H9 (cell line): ENCODE data around the gene RUNX2. TPM values are rescaled to one million over a fixed set of nuclear protein-coding genes. Genes with fewer than 3 reads are reported as not detected.

Experiments used
- DNase-seq: peaks from one replicate; pipeline ENCODE4 v3.0.0-alpha.2; 2017
- H2AFZ ChIP-seq: one replicate; pipeline ENCODE4 v1.6.1; 2013; ENCODE audit warnings: mild to moderate bottlenecking, low read length, control low read depth, moderate library complexity
- H2AK5ac ChIP-seq: 2 replicates; pipeline ENCODE4 v1.6.1; 2013; ENCODE audit warnings: low read length, control low read depth, mixed read lengths; ENCODE audit not compliant: insufficient read length
- H2BK120ac ChIP-seq: one replicate; pipeline ENCODE4 v1.6.1; 2013; ENCODE audit warnings: low read depth, mild to moderate bottlenecking, low read length, control low read depth, inconsistent platforms; ENCODE audit not compliant: poor library complexity, severe bottlenecking
- H2BK12ac ChIP-seq: 2 replicates; pipeline ENCODE4 v1.6.1; 2013; ENCODE audit warnings: low read length, control low read depth, mixed read lengths, low read depth; ENCODE audit not compliant: insufficient read length
- H2BK15ac ChIP-seq: 2 replicates; pipeline ENCODE4 v1.6.1; 2013; ENCODE audit warnings: low read depth, low read length, control low read depth
- H2BK20ac ChIP-seq: one replicate; pipeline ENCODE4 v1.6.1; 2013; ENCODE audit warnings: low read depth, mild to moderate bottlenecking, low read length, control low read depth, inconsistent platforms; ENCODE audit not compliant: poor library complexity, severe bottlenecking
- H2BK5ac ChIP-seq: 2 replicates; pipeline ENCODE4 v1.6.1; 2013; ENCODE audit warnings: low read length, control low read depth, mixed read lengths; ENCODE audit not compliant: insufficient read length
- H3K14ac ChIP-seq: 2 replicates; pipeline ENCODE4 v1.6.1; 2013; ENCODE audit warnings: low read length, control low read depth; ENCODE audit not compliant: insufficient read depth
- H3K18ac ChIP-seq: 2 replicates; pipeline ENCODE4 v1.6.1; 2013; ENCODE audit warnings: low read depth, mild to moderate bottlenecking, mixed read lengths, low read length, control low read depth; ENCODE audit not compliant: insufficient read length
- H3K23ac ChIP-seq: 2 replicates; pipeline ENCODE4 v1.6.1; 2013; ENCODE audit warnings: low read length, control low read depth, mixed read lengths, low read depth; ENCODE audit not compliant: insufficient read length
- H3K23me2 ChIP-seq: 2 replicates; pipeline ENCODE4 v1.6.1; 2013; ENCODE audit warnings: low read depth, mild to moderate bottlenecking, mixed read lengths, low read length, control low read depth; ENCODE audit not compliant: insufficient read length, poor library complexity, severe bottlenecking
- H3K27ac ChIP-seq: 2 replicates; pipeline ENCODE4 v1.5.1; 2013; ENCODE audit warnings: low read length, control low read depth, mixed read lengths, low read depth; ENCODE audit not compliant: insufficient read length
- H3K27me3 ChIP-seq: 2 replicates; pipeline ENCODE4 v1.6.1; 2013; ENCODE audit warnings: low read length, control low read depth, inconsistent platforms; ENCODE audit not compliant: insufficient read depth
- H3K4ac ChIP-seq: 2 replicates; pipeline ENCODE4 v1.6.1; 2013; ENCODE audit warnings: low read depth, mild to moderate bottlenecking, control low read depth, inconsistent platforms, low read length, moderate library complexity
- H3K4me1 ChIP-seq: 2 replicates; pipeline ENCODE4 v1.6.1; 2013; ENCODE audit warnings: low read length, control low read depth, inconsistent platforms; ENCODE audit not compliant: insufficient read depth
- H3K4me2 ChIP-seq: 2 replicates; pipeline ENCODE4 v1.6.1; 2013; ENCODE audit warnings: low read length, control low read depth, mixed read lengths; ENCODE audit not compliant: insufficient read length, insufficient read depth
- H3K56ac ChIP-seq: 2 replicates; pipeline ENCODE4 v1.6.1; 2013; ENCODE audit warnings: low read depth, mild to moderate bottlenecking, mixed read lengths, low read length, control low read depth; ENCODE audit not compliant: insufficient read length
- H3K79me1 ChIP-seq: 2 replicates; pipeline ENCODE4 v1.6.1; 2013; ENCODE audit warnings: low read depth, mild to moderate bottlenecking, moderate library complexity, low read length, control low read depth, inconsistent platforms; ENCODE audit not compliant: insufficient read depth, poor library complexity, severe bottlenecking
- H3K79me2 ChIP-seq: 2 replicates; pipeline ENCODE4 v1.6.1; 2013; ENCODE audit warnings: low read length, control low read depth, inconsistent platforms; ENCODE audit not compliant: insufficient read depth
- H3K9ac ChIP-seq: 2 replicates; pipeline ENCODE4 v1.6.1; 2013; ENCODE audit warnings: low read length, control low read depth, mixed read lengths; ENCODE audit not compliant: insufficient read length; ENCODE audit errors: extremely low read depth
- H3K9me3 ChIP-seq: one replicate; pipeline ENCODE4 v1.6.1; 2013; ENCODE audit warnings: low read depth, low read length, inconsistent platforms; ENCODE audit not compliant: control insufficient read depth
- H3T11ph ChIP-seq: one replicate; pipeline ENCODE4 v1.6.1; 2013; ENCODE audit warnings: mild to moderate bottlenecking, low read length, control low read depth, inconsistent platforms
- H4K20me1 ChIP-seq: one replicate; pipeline ENCODE4 v1.6.1; 2013; ENCODE audit not compliant: control insufficient read depth, insufficient read length, insufficient read depth
- H4K5ac ChIP-seq: 2 replicates; pipeline ENCODE4 v1.6.1; 2013; ENCODE audit warnings: low read depth, mild to moderate bottlenecking, mixed read lengths, low read length, control low read depth; ENCODE audit not compliant: insufficient read length
- H4K8ac ChIP-seq: replicated peaks from 2 replicates; pipeline ENCODE4 v1.6.1; 2013; ENCODE audit warnings: low read length, control low read depth, mixed read lengths, low read depth; ENCODE audit not compliant: insufficient read length
- H4K91ac ChIP-seq: 2 replicates; pipeline ENCODE4 v1.6.1; 2013; ENCODE audit warnings: low read depth, mild to moderate bottlenecking, moderate library complexity, mixed read lengths, low read length, control low read depth; ENCODE audit not compliant: insufficient read length
- H3K27ac Mint-ChIP-seq, 3 experiments: 2 replicates in 2 of 3; 3 replicates in 1 of 3; pipeline ENCODE4 v1.8.0; 2020 to 2021; ENCODE audit warnings: mixed read lengths in 3 of 3, mild to moderate bottlenecking in 1 of 3, moderate library complexity in 1 of 3
- H3K27me3 Mint-ChIP-seq: 2 replicates; pipeline ENCODE4 v1.8.0; 2021; ENCODE audit warnings: low read depth, mild to moderate bottlenecking, moderate library complexity, mixed read lengths
- H3K36me3 Mint-ChIP-seq, 3 experiments: 2 replicates in 2 of 3; 3 replicates in 1 of 3; pipeline ENCODE4 v1.8.0; 2020 to 2021; ENCODE audit warnings: low read depth in 3 of 3, mixed read lengths in 3 of 3; ENCODE audit not compliant: insufficient read depth in 1 of 3
- H3K4me1 Mint-ChIP-seq, 2 experiments: 2 replicates each; pipeline ENCODE4 v1.8.0; 2020; ENCODE audit warnings: mixed read lengths in 2 of 2
- H3K4me3 Mint-ChIP-seq, 2 experiments: 2 replicates in 1 of 2; 3 replicates in 1 of 2; pipeline ENCODE4 v1.8.0; 2020 to 2021; ENCODE audit warnings: mild to moderate bottlenecking in 2 of 2, mixed read lengths in 2 of 2, moderate library complexity in 1 of 2
- H3K9me3 Mint-ChIP-seq, 2 experiments: 2 replicates in 1 of 2; 3 replicates in 1 of 2; pipeline ENCODE4 v1.8.0; 2020; ENCODE audit warnings: mild to moderate bottlenecking in 2 of 2, mixed read lengths in 2 of 2, moderate library complexity in 1 of 2
- WGBS: extraction: QIAGEN DNeasy Blood & Tissue Kit; methylation state at CpG from one replicate; pipeline ENCODE4 v1.1.7; 2013; ENCODE audit warnings: missing lambda C conversion rate, low lambda C conversion rate, mixed read lengths; ENCODE audit not compliant: insufficient read length; ENCODE audit errors: extremely low coverage; 5-methylcytosine and 5-hydroxymethylcytosine counted together
- total RNA-seq: library from RNA; stranded (reverse); gene quantifications from 2 replicates; pipeline ENCODE4 v1.2.1, GENCODE V29; 2021
- TF ChIP-seq, protein P1 (sequence below): fragments of 200-600 bp; sonication (generic); conservative IDR thresholded peaks from 3 replicates; pipeline ENCODE4 v1.8.0; 2021; ENCODE audit warnings: antibody characterized with exemption, mild to moderate bottlenecking

The RUNX2 gene
- total RNA-seq, 1 experiment from 2014 or later = 0.15 TPM

DNA sequence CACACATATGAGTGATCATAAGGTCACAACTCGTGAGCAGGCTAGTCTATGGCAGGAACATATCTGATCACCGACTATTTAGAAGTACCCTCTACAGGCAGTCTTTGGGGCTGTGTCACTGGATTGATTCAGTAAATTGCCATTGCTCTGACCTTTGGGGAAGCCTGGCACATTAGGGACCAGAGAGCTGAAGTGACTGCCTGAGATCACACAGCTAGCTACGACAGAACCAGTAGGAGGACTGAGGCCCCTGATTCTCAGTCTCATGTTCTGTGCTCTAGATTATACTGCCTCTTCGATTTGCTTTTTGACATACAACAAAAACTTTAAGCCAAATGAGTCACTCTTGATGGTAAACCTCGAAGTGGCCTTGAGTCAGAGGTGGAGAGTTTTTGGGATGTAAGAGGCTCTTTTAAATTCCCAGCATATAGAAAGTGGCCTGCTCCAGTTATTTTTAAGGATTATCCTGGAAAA, 297.1 kb downstream of the RUNX2 start:
- H3K4me1 Mint-ChIP-seq = peaks cover 0 to 3% of the 10 kb centered on the region in 2 experiments; a peak in 1 of 4 replicates
- no CpG with 5 or more reads among the region's 5 CpGs for WGBS
- H3K27ac Mint-ChIP-seq = no peak overlapping the region

More for the DNA sequence above, 297.1 kb downstream of the RUNX2 start:
- no peak overlapping the region for H3K9ac ChIP-seq
- DNase-seq = no peak
- TF ChIP-seq, protein P1, sequence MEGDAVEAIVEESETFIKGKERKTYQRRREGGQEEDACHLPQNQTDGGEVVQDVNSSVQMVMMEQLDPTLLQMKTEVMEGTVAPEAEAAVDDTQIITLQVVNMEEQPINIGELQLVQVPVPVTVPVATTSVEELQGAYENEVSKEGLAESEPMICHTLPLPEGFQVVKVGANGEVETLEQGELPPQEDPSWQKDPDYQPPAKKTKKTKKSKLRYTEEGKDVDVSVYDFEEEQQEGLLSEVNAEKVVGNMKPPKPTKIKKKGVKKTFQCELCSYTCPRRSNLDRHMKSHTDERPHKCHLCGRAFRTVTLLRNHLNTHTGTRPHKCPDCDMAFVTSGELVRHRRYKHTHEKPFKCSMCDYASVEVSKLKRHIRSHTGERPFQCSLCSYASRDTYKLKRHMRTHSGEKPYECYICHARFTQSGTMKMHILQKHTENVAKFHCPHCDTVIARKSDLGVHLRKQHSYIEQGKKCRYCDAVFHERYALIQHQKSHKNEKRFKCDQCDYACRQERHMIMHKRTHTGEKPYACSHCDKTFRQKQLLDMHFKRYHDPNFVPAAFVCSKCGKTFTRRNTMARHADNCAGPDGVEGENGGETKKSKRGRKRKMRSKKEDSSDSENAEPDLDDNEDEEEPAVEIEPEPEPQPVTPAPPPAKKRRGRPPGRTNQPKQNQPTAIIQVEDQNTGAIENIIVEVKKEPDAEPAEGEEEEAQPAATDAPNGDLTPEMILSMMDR = no peak
- no peak overlapping the region for H4K91ac ChIP-seq
- no peak overlapping the region for H2AK5ac ChIP-seq
- H2BK120ac ChIP-seq = no peak overlapping the region
- no peak overlapping the region for H4K8ac ChIP-seq
- H3K4me1 ChIP-seq = no peaks in the 10 kb centered on the region
- H2BK20ac ChIP-seq = no peak overlapping the region
- no peak overlapping the region for H3K27ac ChIP-seq
- H4K20me1 ChIP-seq = no peaks in the 10 kb centered on the region
- H3K23ac ChIP-seq = no peak overlapping the region
- H3K27me3 ChIP-seq = no peaks in the 10 kb centered on the region
- H3K79me2 ChIP-seq = no peaks in the 10 kb centered on the region
- no peak overlapping the region for H3K4me2 ChIP-seq
- H2AFZ ChIP-seq = no peak overlapping the region
- H3K56ac ChIP-seq = no peak overlapping the region
- no peak overlapping the region for H3K4me3 Mint-ChIP-seq
- no peak overlapping the region for H4K5ac ChIP-seq
- H2BK5ac ChIP-seq = no peak overlapping the region
- no peak overlapping the region for H3T11ph ChIP-seq
- no peak overlapping the region for H2BK15ac ChIP-seq
- H3K4ac ChIP-seq = no peak overlapping the region
- H3K9me3 ChIP-seq = no peaks in the 10 kb centered on the region
- no peaks in the 10 kb centered on the region for H3K79me1 ChIP-seq
- H3K27me3 Mint-ChIP-seq = peaks cover 1% of the 10 kb centered on the region
- no peak overlapping the region for H2BK12ac ChIP-seq
- H3K36me3 Mint-ChIP-seq = no peaks in the 10 kb centered on the region
- H3K9me3 Mint-ChIP-seq = no peaks in the 10 kb centered on the region
- no peak overlapping the region for H3K18ac ChIP-seq
- no peaks in the 10 kb centered on the region for H3K23me2 ChIP-seq
- H3K14ac ChIP-seq = no peak overlapping the region
